T-helper 2 cell (primary cell): ENCODE data around the gene SFXN2.

Experiments
- DNase-seq, 5 experiments: peaks; one replicate each; pipeline versions ENCODE4 v3.0.0 to v3.0.0-alpha.2; 2012 to 2022

The SFXN2 gene

DNA sequence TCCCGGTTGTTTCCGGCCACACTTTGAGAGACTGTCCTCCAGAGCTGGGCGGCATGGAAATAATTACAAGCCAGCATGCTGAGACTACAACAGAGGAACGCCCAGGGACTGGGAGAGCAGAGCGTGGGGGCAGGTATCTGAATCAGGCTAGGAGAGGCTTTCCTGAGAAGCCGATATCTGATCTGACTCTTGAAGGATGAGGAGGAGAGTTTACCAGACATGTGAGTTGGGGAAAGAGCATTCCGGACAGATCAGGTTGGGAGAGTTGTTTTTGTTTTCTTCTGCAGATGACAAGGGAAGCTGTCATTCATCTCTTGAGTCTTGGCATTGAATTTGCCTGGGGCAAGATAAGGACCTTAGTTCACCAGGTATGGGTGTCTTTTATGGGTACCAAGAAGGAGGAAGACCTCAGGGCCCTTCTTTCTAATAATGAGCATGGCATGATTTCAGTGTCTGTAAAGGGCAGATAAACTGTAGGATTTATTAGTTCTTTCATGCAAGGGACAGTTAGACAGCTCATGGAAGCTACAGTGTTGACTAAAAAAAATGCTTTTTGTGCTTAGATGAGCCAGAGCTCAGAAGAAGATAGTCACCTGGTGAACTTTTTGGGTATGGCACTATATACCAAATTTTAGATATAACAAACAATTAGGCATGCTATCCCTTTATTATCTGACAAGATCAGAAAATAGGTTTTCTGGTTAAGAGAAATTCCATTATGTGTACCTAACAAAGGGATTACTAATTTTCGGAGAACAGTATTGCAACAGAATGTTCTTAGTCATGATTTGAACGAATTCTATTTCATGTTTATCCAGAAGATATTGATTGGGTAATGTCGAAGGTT lies 65.5 kb downstream of the SFXN2 start:
- no peak for DNase-seq

DNA sequence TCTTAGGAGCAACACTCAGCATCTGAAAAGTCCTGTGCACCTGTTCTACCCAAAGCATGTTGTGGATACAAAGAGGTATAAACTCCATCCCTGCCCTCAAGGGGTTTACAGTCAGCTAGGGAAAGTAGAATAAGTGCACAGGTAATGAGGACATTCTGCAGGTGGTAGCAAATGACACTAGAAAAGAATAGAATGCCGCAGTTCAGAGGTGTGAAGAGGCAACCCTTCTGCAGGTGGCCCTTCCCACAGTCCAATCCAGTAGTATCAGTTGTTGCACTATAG lies 66.0 kb downstream of the SFXN2 start:
- DNase-seq: no peak

DNA sequence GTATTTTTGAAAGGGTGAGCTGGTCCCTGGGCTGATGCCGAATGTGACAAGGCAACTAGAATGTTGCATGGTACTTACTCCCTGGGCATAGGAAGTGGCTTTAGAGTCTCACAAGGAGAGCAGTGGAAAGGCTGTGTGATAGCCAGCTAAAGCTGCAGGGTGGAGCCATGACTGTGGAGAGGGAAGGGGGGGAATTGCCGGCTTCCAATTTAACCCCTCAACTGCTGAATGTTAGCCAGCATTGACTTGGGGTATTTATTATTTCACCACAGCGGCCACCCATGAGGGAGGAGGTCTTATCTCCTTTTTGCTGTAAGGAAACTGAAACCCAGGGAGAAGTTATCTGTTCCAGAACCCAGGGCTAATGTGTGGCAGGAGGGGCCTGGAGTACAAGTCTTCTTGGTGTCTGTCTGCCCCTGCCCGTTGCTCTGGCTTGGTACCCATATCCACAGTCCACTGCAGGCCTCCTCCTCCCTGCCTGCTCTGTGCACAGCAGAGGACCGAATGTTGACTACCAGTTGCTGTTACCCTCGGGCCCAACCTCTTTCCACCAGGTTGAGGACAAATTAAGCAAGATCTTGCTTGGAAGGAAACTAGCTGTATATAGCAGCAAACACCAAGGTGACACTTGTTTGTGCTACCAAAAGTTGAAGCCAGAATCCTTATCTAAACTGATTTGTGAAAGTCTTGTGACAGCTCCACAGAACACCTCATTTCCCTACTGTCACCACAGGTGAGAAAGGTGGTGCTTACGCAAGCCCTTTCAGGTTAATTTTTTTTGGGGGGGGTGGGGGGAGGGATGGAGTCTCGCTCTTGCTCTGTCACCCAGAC lies 66.9 kb downstream of the SFXN2 start:
- DNase-seq: no peak

DNA sequence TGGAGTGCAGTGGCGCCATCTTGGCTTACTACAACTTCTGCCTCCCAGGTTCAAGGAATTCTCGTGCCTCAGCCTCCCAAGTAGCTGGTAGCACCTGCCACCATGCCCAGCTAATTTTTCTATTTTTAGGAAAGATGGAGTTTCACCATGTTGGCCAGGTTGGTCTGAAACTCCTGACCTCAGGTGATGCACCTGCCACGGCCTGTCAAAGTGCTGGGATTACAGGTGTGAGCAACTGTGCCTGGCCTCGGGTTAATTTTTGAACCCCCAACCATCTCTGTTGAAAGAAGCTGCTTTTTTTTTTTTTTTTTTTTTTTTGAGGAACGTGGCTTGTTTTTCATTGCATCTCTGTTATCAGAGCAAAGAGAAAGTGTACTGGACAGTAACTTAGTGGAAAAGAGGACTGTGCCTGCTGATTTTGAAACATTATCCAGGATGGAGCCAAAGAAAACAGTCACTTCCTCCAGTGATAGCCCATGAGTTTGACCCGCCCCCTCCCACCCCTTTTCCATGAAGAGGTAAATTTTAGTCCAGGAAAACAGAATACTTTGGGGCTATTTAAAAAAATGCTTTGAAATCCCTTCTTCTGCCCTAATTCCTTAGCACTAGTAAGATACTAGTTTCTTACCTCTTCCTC lies 67.6 kb downstream of the SFXN2 start:
- DNase-seq: no peak

DNA sequence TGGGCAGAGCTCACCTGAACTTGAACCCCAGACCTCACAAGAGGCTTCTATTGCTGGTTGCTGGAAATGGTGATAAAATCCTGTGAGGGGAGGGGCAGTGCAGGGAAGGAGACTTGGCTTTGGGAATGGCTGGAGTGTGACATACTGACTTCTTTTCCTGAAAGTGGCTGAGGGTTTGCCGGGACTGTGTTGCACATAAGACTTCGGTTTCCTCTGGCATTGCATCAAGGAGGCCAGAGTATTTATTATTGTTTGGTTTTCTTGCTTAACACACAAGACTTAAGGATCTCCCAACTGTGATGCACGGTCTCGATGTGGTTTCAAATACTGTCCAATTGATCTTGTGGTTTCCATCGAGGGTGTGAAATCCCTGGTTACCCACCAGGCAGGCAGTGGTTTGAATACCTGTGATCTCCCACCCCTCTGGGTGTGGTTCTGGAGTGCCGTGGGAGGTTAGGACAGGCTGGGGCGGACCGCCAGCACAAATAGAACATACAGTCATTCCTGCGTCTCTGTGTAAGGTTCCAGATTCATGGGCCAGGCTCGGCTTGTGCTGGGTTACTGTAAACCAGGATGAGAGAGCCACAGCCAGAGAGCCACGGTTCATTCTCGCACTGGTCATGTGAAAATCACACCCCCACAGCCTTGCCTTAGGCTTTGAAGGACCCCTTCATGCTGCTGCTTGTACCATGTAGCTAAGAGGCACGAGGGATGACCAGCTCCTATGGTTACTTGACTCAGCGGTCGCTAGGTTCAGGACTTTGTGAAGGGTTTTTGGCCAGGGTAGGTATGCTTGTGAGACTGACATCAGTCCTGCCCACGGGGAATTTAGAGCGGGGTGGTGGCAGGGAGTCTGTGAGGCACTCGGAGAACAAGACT lies 68.5 kb downstream of the SFXN2 start:
- no peak for DNase-seq

DNA sequence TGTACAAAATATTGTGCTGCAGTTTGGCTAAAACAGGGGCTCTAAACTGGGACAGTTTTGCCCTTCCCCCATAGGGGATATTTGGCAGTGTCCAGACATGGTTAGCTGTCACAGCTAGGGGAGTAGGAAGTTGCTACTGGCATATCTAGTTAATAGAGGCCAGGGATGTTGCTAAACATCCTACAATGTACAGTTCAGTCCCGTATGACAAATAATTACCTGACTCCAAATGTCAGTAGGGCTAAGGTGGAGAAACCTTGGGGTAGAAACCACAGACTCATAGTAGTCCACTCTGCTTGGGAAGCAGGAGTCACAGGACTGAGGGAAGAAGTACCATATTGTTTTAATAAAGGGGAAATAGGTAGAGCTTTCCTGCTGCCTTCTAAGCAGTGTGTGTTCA lies 69.1 kb downstream of the SFXN2 start:
- DNase-seq: no peak

DNA sequence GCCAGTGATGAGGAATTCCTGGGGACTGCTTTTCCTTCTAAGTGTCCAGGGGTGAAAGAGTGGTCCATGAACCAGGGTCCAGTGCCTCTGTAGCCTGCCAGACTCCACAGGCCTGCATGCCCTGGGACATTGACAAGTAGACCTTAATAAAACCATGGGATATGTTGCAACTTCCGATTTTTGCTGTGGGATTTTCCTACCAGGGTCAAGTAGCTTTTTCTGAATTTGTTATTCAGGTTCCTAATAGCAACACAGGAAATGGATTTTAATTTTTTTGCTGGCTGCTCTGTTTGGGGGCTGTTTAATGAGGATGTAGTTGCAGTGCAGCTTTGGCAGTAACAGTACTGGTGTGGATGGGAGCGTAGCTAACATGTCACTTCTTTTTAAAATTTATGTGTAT lies 71.4 kb downstream of the SFXN2 start:
- DNase-seq: no peak

DNA sequence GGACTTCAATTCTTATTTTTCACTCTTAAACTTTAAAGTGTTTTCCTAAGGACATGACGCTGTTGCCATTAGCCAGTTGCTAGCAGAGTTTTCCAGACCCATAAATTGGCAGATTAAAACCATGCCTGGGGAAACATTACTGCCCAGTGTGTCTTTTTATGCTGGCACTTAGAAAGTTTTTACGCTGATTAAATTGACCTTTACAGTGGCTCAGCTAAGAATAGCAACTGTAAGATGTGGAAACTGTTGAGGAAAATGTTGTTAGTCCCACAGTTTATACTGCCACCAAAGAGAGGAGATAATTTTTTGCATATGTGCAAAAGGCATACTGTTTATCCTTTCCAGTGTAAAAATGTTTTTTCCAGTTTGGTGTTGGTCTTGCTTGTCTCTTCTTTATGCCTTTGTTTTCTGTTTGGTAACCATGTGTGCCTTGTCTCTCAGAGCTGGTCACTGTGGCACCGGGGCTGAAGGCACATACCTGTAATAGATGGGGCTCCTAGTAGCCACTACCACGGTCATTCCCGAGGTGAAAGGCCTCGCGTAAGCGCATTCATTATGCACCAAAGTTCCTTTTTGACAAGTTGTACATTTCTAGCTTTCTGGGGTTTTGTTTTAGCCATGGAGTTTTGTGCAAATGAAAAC lies 77.4 kb downstream of the SFXN2 start:
- DNase-seq: no peak
